Measurements from ENCODE around the gene MRPL42.

The MRPL42 gene

DNA sequence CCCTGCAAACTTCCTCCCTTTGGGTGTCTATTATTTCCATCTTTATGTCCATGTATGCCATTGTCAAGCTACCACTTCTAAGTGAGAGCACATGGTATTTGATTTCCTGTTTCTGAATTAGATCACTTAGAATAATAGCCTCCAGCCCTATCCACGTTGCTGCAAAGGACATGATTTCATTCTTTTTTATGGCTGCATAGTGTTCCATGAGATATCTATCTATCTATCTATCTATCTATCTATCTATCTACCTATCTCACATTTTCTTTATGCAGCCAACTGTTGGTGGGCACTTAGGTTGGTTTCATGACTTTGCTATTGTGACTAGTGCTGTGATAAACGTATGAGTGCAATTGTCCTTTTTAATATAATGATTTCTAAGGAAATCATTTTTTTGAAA is 11.2 kb upstream of the MRPL42 start:
- in situ Hi-C loops (cut with HindIII; ENCODE audit: low sequenced_read_pairs), result no loop called here
- H3K4me3 ChIP-seq (ENCODE audit: low read depth, low read length), result no peak overlapping the region
- TF ChIP-seq, protein P1, sequence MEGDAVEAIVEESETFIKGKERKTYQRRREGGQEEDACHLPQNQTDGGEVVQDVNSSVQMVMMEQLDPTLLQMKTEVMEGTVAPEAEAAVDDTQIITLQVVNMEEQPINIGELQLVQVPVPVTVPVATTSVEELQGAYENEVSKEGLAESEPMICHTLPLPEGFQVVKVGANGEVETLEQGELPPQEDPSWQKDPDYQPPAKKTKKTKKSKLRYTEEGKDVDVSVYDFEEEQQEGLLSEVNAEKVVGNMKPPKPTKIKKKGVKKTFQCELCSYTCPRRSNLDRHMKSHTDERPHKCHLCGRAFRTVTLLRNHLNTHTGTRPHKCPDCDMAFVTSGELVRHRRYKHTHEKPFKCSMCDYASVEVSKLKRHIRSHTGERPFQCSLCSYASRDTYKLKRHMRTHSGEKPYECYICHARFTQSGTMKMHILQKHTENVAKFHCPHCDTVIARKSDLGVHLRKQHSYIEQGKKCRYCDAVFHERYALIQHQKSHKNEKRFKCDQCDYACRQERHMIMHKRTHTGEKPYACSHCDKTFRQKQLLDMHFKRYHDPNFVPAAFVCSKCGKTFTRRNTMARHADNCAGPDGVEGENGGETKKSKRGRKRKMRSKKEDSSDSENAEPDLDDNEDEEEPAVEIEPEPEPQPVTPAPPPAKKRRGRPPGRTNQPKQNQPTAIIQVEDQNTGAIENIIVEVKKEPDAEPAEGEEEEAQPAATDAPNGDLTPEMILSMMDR (IDR thresholded peaks at IDR 0.05; ENCODE audit: low read depth, low read length, missing control alignments), result no peak
- no peak for DNase-seq (ENCODE audit: low read depth)

DNA sequence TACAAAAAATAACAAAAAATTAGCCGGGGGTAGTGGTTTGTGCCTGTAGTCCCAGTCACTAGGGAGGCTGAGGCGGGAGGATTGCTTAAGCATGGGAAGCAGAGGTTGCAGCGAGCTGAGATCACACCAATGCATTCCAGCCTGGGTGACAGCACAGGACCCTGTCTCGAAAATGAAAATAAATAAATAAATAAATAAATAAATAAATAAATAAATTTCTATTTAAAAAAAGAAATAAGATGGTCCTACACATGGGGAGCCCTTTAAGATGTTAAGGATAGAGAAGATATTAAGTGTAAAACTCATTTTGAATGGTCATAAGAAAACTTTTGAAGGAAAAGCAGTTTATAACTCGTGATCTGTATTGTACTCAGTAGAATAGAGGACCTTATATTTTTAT is 8.2 kb upstream of the MRPL42 start:
- H3K4me3 ChIP-seq (ENCODE audit: low read depth, low read length), result no peak overlapping the region
- TF ChIP-seq, protein P1 (IDR thresholded peaks at IDR 0.05; ENCODE audit: low read depth, low read length, missing control alignments), result no peak
- no peak for DNase-seq (ENCODE audit: low read depth)
- in situ Hi-C loops (cut with HindIII; ENCODE audit: low sequenced_read_pairs), result no loop called here

DNA sequence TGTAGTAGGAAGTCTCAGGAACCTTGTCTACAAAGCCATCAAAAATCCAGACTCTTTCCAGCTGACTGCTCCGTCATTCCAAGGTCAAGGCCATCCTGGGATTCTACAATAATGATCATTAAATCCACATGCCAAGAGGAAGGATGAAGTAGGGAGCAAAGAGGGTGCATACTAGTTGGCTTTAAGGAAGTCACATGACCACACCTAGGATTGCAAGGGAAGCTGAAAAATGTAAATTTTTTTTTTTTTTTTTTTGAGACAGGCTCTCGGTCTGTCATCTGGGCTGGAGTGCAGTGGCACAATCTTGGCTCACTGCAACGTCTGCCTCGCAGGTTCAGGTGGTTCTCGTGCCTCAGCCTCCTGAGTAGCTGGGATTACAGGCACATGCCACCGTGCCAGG is 7.3 kb upstream of the MRPL42 start:
- in situ Hi-C loops (cut with HindIII; ENCODE audit: low sequenced_read_pairs), result no loop called here
- no peak for DNase-seq (ENCODE audit: low read depth)
- no peak overlapping the region for H3K4me3 ChIP-seq (ENCODE audit: low read depth, low read length)
- TF ChIP-seq, protein P1 (IDR thresholded peaks at IDR 0.05; ENCODE audit: low read depth, low read length, missing control alignments), result no peak

DNA sequence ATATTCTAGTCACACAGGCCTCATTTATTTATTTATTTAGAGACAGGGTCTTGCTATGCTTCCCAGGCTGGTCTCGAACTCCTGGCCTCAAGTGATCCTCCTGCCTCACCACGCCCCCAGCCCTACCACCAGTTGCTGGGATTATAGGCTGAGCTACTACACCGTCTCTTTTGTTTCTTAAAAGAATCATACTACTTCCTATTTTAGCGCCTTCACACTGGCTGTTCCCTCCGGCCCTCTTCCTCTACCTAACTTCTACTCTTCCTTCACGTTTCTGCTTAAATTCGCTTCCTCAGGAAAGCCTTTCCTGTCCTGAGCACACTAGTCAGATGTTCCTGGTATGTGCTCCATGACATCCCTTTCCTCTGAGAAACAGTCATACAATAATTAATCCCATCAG is 6.4 kb upstream of the MRPL42 start:
- H3K4me3 ChIP-seq (ENCODE audit: low read depth, low read length), result no peak overlapping the region
- DNase-seq (ENCODE audit: low read depth), result no peak
- in situ Hi-C loops (cut with HindIII; ENCODE audit: low sequenced_read_pairs), result no loop called here
- TF ChIP-seq, protein P1 (IDR thresholded peaks at IDR 0.05; ENCODE audit: low read depth, low read length, missing control alignments), result no peak

DNA sequence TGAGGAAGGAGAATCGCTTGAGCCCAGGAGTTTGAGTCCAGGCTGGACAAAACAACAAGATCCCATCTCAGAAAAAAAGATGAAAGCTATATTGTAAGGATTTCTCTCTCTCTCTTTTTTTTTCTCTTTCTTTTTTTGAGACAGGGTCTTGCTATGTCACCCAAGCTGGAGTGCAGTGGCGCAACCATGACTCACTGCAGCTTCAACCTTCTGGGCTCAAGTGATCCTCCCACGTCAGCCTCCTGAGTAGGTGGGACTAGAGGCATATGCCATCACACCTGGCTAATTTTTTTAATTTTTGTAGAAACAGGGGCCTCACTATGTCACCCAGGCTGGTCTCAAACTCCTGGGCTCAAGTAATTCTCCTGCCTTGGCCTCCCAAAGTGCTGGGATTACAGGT is 5.8 kb upstream of the MRPL42 start:
- in situ Hi-C loops (cut with HindIII; ENCODE audit: low sequenced_read_pairs), result no loop called here
- H3K4me3 ChIP-seq (ENCODE audit: low read depth, low read length), result no peak overlapping the region
- no peak for DNase-seq (ENCODE audit: low read depth)
- TF ChIP-seq, protein P1 (IDR thresholded peaks at IDR 0.05; ENCODE audit: low read depth, low read length, missing control alignments), result no peak

DNA sequence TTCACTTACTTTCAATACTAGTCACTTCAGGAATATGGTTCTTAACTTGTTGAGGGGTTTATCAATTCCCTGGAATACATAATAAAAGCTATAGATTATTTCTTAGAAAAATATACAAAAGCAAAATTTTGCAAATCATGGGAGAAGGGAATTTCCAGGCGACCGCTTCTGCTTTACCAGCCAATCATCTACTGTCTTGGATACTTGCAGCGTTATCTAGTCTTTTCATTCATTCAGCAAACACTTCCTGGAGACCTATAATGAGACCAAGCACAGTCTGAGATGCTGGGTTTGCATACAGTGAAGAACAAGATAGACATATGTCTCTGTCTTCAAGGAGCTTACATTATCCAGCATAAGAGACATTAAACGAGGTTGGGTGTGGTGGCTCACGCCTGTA is 1.5 kb upstream of the MRPL42 start:
- in situ Hi-C loops (cut with HindIII; ENCODE audit: low sequenced_read_pairs), result no loop called here
- no peak overlapping the region for H3K4me3 ChIP-seq (ENCODE audit: low read depth, low read length)
- no peak for DNase-seq (ENCODE audit: low read depth)
- TF ChIP-seq, protein P1 (IDR thresholded peaks at IDR 0.05; ENCODE audit: low read depth, low read length, missing control alignments), result no peak

Data from astrocyte of the cerebellum (primary cell).